ENCODE results near the gene ARHGAP19. TPM values are rescaled to one million over a fixed set of nuclear protein-coding genes. Genes with fewer than 3 reads are reported as not detected.

The ARHGAP19 gene
- total and polyA plus RNA-seq, 2 donors (not counting 1 experiment from before 2014, with no cell fraction given), result 5.6 to 7.4 TPM

- Histone ChIP-seq H3K36me3 (ENCODE audit: control insufficient read depth, insufficient read depth, low read length) (no peaks in the 10 kb centered on the region), H3K4me2 (ENCODE audit: extremely low read depth, insufficient read depth, low read length) (no peak overlapping the region), H3K4me3 (replicated peaks in 1 of 4; ENCODE audit: control extremely low read depth in 1 of 4, insufficient read depth in 1 of 4, low read depth in 3 of 4, low read length in 4 of 4) (no peak overlapping the region), H4K20me1 (ENCODE audit: control insufficient read depth, extremely low read depth, insufficient read depth, low read length) (no peaks in the 10 kb centered on the region), H3K27me3 (ENCODE audit: control insufficient read depth, insufficient read depth, low read length) (no peaks in the 10 kb centered on the region), H3K4me1 (ENCODE audit: control insufficient read depth, extremely low read depth, insufficient read depth, low read length) (no peaks in the 10 kb centered on the region), H3K79me2 (ENCODE audit: control insufficient read depth, insufficient read depth, low read length) (no peaks in the 10 kb centered on the region), H2AFZ (ENCODE audit: low read length) (no peak overlapping the region), H3K27ac (ENCODE audit: insufficient read depth, low read length) (no peak overlapping the region), H3K9me3 (ENCODE audit: control insufficient read depth, insufficient read depth, low read depth, low read length) (no peaks in the 10 kb centered on the region), H3K9ac (ENCODE audit: insufficient read depth, low read length) (no peak overlapping the region)
- peak; percentile 93 to 98 for TF ChIP-seq CTCF (conservative IDR thresholded peaks at IDR 0.05 in 1 of 2, IDR thresholded peaks at IDR 0.05 in 1 of 2; ENCODE audit: low read depth in 1 of 2, low read length in 2 of 2)
- TF ChIP-seq EZH2 (IDR thresholded peaks at IDR 0.05; ENCODE audit: low read length, missing control alignments), result no peak
- DNase-seq (ENCODE audit: low read depth in 2 of 2), result peak; percentile 44 to 71
Measured at GRCh38 chr10:97210543-97210960, 81.9 kb downstream of the ARHGAP19 start.

GRCh38 chr10:97207756-97208346 is 84.6 kb downstream of the ARHGAP19 start:
- Histone ChIP-seq H3K79me2 (ENCODE audit: control insufficient read depth, insufficient read depth, low read length) (no peaks in the 10 kb centered on the region), H3K9ac (ENCODE audit: insufficient read depth, low read length) (no peak overlapping the region), H2AFZ (ENCODE audit: low read length) (no peak overlapping the region), H3K36me3 (ENCODE audit: control insufficient read depth, insufficient read depth, low read length) (no peaks in the 10 kb centered on the region), H3K4me3 (replicated peaks in 1 of 4; ENCODE audit: control extremely low read depth in 1 of 4, insufficient read depth in 1 of 4, low read depth in 3 of 4, low read length in 4 of 4) (no peak overlapping the region), H3K27ac (ENCODE audit: insufficient read depth, low read length) (no peak overlapping the region), H4K20me1 (ENCODE audit: control insufficient read depth, extremely low read depth, insufficient read depth, low read length) (no peaks in the 10 kb centered on the region), H3K4me2 (ENCODE audit: extremely low read depth, insufficient read depth, low read length) (no peak overlapping the region), H3K9me3 (ENCODE audit: control insufficient read depth, insufficient read depth, low read depth, low read length) (no peaks in the 10 kb centered on the region), H3K4me1 (ENCODE audit: control insufficient read depth, extremely low read depth, insufficient read depth, low read length) (no peaks in the 10 kb centered on the region), H3K27me3 (ENCODE audit: control insufficient read depth, insufficient read depth, low read length) (no peaks in the 10 kb centered on the region)
- no peak for DNase-seq (ENCODE audit: low read depth in 2 of 2)
- TF ChIP-seq EZH2 (IDR thresholded peaks at IDR 0.05; ENCODE audit: low read length, missing control alignments) (no peak), CTCF (conservative IDR thresholded peaks at IDR 0.05 in 1 of 2, IDR thresholded peaks at IDR 0.05 in 1 of 2; ENCODE audit: low read depth in 1 of 2, low read length in 2 of 2) (no peak)

GRCh38 chr10:97207131-97207530 is 85.3 kb downstream of the ARHGAP19 start:
- H2AFZ ChIP-seq (ENCODE audit: low read length), result no peak overlapping the region
- no peaks in the 10 kb centered on the region for H3K36me3 ChIP-seq (ENCODE audit: control insufficient read depth, insufficient read depth, low read length)
- H3K27me3 ChIP-seq (ENCODE audit: control insufficient read depth, insufficient read depth, low read length), result no peaks in the 10 kb centered on the region
- no peak overlapping the region for H3K27ac ChIP-seq (ENCODE audit: insufficient read depth, low read length)
- DNase-seq (ENCODE audit: low read depth in 2 of 2), result no peak
- H3K9ac ChIP-seq (ENCODE audit: insufficient read depth, low read length), result no peak overlapping the region
- H3K4me2 ChIP-seq (ENCODE audit: extremely low read depth, insufficient read depth, low read length), result no peak overlapping the region
- H3K4me3 ChIP-seq (replicated peaks in 1 of 4; ENCODE audit: control extremely low read depth in 1 of 4, insufficient read depth in 1 of 4, low read depth in 3 of 4, low read length in 4 of 4), result no peak overlapping the region
- no peaks in the 10 kb centered on the region for H3K4me1 ChIP-seq (ENCODE audit: control insufficient read depth, extremely low read depth, insufficient read depth, low read length)
- H3K79me2 ChIP-seq (ENCODE audit: control insufficient read depth, insufficient read depth, low read length), result no peaks in the 10 kb centered on the region
- no peak for TF ChIP-seq EZH2 (IDR thresholded peaks at IDR 0.05; ENCODE audit: low read length, missing control alignments)
- no peak for TF ChIP-seq CTCF (conservative IDR thresholded peaks at IDR 0.05 in 1 of 2, IDR thresholded peaks at IDR 0.05 in 1 of 2; ENCODE audit: low read depth in 1 of 2, low read length in 2 of 2)
- H4K20me1 ChIP-seq (ENCODE audit: control insufficient read depth, extremely low read depth, insufficient read depth, low read length), result no peaks in the 10 kb centered on the region
- H3K9me3 ChIP-seq (ENCODE audit: control insufficient read depth, insufficient read depth, low read depth, low read length), result no peaks in the 10 kb centered on the region
